ENCODE measurements around the gene PLD4.

DNA sequence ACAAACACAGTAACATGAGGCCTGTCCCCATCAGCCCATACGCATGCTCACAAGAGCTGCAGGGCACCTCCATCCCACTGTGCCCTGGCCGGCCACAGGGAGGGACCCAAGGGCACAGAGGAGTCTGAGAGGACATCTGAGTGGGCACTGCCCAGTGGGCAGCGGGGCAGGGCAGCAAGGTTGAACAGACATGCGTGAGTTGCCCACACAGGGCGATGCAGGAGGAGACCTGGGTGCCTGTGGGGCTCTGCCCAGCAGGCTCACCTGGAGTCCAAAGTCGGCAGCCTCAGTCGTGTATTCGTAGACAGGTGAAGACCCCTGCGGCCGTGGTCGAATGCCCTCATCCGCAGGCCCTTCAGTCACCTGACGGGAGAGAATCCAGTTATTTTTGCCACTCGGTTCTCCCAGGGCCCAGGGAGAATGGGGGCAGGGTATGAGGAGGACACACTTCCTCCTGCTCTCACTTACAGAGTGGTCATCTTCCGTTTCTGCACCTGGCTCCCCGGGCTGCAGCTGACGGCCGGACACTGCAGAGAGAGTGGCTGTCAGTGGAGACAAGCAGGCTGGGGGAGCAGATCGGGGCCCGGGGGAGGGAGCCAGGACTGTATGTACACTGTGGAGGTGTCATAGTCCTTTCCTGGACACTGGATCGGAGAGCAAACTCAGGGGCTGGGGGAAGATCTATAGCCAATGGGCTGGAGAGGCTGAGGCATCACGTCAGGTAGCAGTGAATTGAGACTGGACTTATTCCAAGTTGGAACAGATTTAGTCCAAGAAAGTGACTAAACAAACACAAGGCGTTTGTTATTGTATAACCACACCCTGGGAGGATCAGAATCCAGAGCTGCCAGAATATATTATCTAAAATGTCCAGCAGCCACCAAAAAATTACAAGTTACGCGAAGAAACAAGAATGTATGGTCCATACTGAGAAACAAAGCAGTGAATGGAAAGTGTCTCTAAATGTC, 32.8 kb downstream of the PLD4 start:
- TF ChIP-seq, protein P1, sequence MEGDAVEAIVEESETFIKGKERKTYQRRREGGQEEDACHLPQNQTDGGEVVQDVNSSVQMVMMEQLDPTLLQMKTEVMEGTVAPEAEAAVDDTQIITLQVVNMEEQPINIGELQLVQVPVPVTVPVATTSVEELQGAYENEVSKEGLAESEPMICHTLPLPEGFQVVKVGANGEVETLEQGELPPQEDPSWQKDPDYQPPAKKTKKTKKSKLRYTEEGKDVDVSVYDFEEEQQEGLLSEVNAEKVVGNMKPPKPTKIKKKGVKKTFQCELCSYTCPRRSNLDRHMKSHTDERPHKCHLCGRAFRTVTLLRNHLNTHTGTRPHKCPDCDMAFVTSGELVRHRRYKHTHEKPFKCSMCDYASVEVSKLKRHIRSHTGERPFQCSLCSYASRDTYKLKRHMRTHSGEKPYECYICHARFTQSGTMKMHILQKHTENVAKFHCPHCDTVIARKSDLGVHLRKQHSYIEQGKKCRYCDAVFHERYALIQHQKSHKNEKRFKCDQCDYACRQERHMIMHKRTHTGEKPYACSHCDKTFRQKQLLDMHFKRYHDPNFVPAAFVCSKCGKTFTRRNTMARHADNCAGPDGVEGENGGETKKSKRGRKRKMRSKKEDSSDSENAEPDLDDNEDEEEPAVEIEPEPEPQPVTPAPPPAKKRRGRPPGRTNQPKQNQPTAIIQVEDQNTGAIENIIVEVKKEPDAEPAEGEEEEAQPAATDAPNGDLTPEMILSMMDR (IDR thresholded peaks at IDR 0.05; ENCODE audit: insufficient read depth, low read length, poor library complexity, severe bottlenecking), result no peak
- no peak for TF ChIP-seq EZH2phosphoT487 (conservative IDR thresholded peaks at IDR 0.05; ENCODE audit: low read length)
